ENCODE results near the gene SLC39A2. TPM values are rescaled to one million over a fixed set of nuclear protein-coding genes. Genes with fewer than 3 reads are reported as not detected.

The SLC39A2 gene
- total RNA-seq, 1 experiment from 2014 or later, result not detected

GRCh38 chr14:20978687-20979086, 20.4 kb upstream of the SLC39A2 start:
- Histone ChIP-seq H4K20me1 (ENCODE audit: insufficient read depth) (no peaks in the 10 kb centered on the region), H3K9me3 (ENCODE audit: control insufficient read depth in 1 of 2, insufficient read depth in 1 of 2, low read depth in 1 of 2, low read length in 2 of 2) (no peaks in the 10 kb centered on the region), H3K27me3 (ENCODE audit: insufficient read depth, low read length) (no peaks in the 10 kb centered on the region), H3K27ac (ENCODE audit: low read depth, low read length) (no peak overlapping the region), H3K9ac (ENCODE audit: low read length) (no peak overlapping the region), H3K4me2 (ENCODE audit: low read length) (no peak overlapping the region), H3K36me3 (ENCODE audit: control insufficient read depth in 1 of 2, insufficient read depth in 2 of 2, low read length in 2 of 2) (no peaks in the 10 kb centered on the region), H3K9me2 (ENCODE audit: insufficient read depth) (no peaks in the 10 kb centered on the region), H3K4me3 (replicated peaks in 1 of 2; ENCODE audit: low read depth in 1 of 2, low read length in 2 of 2) (no peak overlapping the region), H2AFZ (ENCODE audit: low read depth, low read length, poor library complexity, severe bottlenecking) (no peak overlapping the region), H3K4me1 (ENCODE audit: control insufficient read depth in 1 of 2, insufficient read depth in 2 of 2, low read length in 2 of 2) (peaks cover 10 to 14% of the 10 kb centered on the region in 2 experiments), H3K79me2 (ENCODE audit: insufficient read depth, low read length) (no peaks in the 10 kb centered on the region)
- ATAC-seq, result no peak
- no peak for DNase-seq (ENCODE audit: low read depth, low spot score)
- intact Hi-C loops (cut with micrococcal nuclease), result loop anchor here (10.0 kb wide), 1 partner anchor 364 kb away; no protein-coding TSS in a partner anchor
- TF ChIP-seq ELF1 (IDR thresholded peaks at IDR 0.05; ENCODE audit: borderline replicate concordance, low read depth) (no peak), CBX3 (IDR thresholded peaks at IDR 0.05; ENCODE audit: low read depth) (no peak), ZFX (IDR thresholded peaks at IDR 0.05) (no peak), POLR2A (IDR thresholded peaks at IDR 0.05; ENCODE audit: borderline replicate concordance, extremely low read depth, insufficient read depth, insufficient read length) (no peak), RAD21 (IDR thresholded peaks at IDR 0.05; ENCODE audit: low read depth) (no peak), EZH2phosphoT487 (IDR thresholded peaks at IDR 0.05; ENCODE audit: borderline replicate concordance) (no peak), CEBPB (IDR thresholded peaks at IDR 0.05; ENCODE audit: low read depth) (no peak), REST (IDR thresholded peaks at IDR 0.05; ENCODE audit: low read depth) (no peak), ZBTB33 (IDR thresholded peaks at IDR 0.05; ENCODE audit: extremely low read depth, insufficient replicate concordance, low read length) (no peak), MAX (IDR thresholded peaks at IDR 0.05) (no peak), YY1 (IDR thresholded peaks at IDR 0.05; ENCODE audit: extremely low read depth, insufficient replicate concordance, low read depth, low read length) (no peak), CTCF (IDR thresholded peaks at IDR 0.05 in 2 of 3, conservative IDR thresholded peaks at IDR 0.05 in 1 of 3; ENCODE audit: borderline replicate concordance in 1 of 3, insufficient read depth in 1 of 3, low read depth in 2 of 3, low read length in 2 of 3) (no peak), EGR1 (IDR thresholded peaks at IDR 0.05; ENCODE audit: low read depth) (no peak), SP1 (IDR thresholded peaks at IDR 0.05; ENCODE audit: low read depth) (no peak), FOSL1 (IDR thresholded peaks at IDR 0.05; ENCODE audit: low read depth) (no peak)
- ChIA-PET POLR2A (no interaction called here), CTCF (no interaction called here), RAD21 (ENCODE audit: low non-redundant PET in 1 of 2, low total read pairs in 2 of 2, uncharacterized antibody in 2 of 2, unreplicated experiment in 2 of 2) (no interaction called here)
- no TSS peak for BruUV-seq (replicated peaks)
